Smooth muscle cell (in vitro differentiated cells): ENCODE measurements around the gene UGT1A10. TPM values are rescaled to one million over a fixed set of nuclear protein-coding genes. Genes with fewer than 3 reads are reported as not detected.

Experiments
- DNase-seq: peaks from one replicate; lab custom pipeline; 2025; ENCODE audit not compliant: unreplicated experiment; lab: John Stamatoyannopoulos, UW
- H2AFZ ChIP-seq: fragments of 200-600 bp; sonication (generic); 2 replicates; pipeline ENCODE4 v1.6.0; 2016; ENCODE audit warnings: antibody characterized with exemption, low read depth, mild to moderate bottlenecking
- H3F3A ChIP-seq: fragments of 200-600 bp; sonication (generic); 2 replicates; pipeline ENCODE4 v1.6.0; 2017; ENCODE audit warnings: antibody characterized with exemption, low read depth
- H3K27ac ChIP-seq: fragments of 200-600 bp; sonication (generic); 2 replicates; pipeline ENCODE4 v1.5.1; 2016; ENCODE audit warnings: low read depth, mild to moderate bottlenecking
- H3K27me3 ChIP-seq: fragments of 200-600 bp; sonication (generic); 2 replicates; pipeline ENCODE4 v1.6.1; 2016; ENCODE audit warnings: low read depth, mild to moderate bottlenecking
- H3K36me3 ChIP-seq: fragments of 200-600 bp; sonication (generic); 2 replicates; pipeline ENCODE4 v1.5.1; 2016; ENCODE audit warnings: low read depth
- H3K4me1 ChIP-seq: fragments of 200-600 bp; sonication (generic); 2 replicates; pipeline ENCODE4 v1.5.1; 2016; ENCODE audit warnings: low read depth
- H3K4me2 ChIP-seq: fragments of 200-600 bp; sonication (generic); 2 replicates; pipeline ENCODE4 v1.6.0; 2016; ENCODE audit warnings: mild to moderate bottlenecking
- H3K4me3 ChIP-seq: fragments of 200-600 bp; sonication (generic); 2 replicates; pipeline ENCODE4 v1.5.1; 2016; ENCODE audit warnings: mild to moderate bottlenecking
- H3K79me2 ChIP-seq: fragments of 200-600 bp; sonication (generic); 2 replicates; pipeline ENCODE4 v1.6.0; 2016; ENCODE audit warnings: low read depth, mild to moderate bottlenecking
- H3K9ac ChIP-seq: fragments of 200-600 bp; sonication (generic); 2 replicates; pipeline ENCODE4 v1.6.0; 2016; ENCODE audit warnings: low read depth
- H3K9me3 ChIP-seq: fragments of 200-600 bp; sonication (generic); replicated peaks from 2 replicates; pipeline ENCODE4 v1.5.1; 2016; ENCODE audit warnings: low read depth
- H4K20me1 ChIP-seq: fragments of 200-600 bp; sonication (generic); 2 replicates; pipeline ENCODE4 v1.6.0; 2016; ENCODE audit warnings: low read depth
- CTCF ChIP-seq: fragments of 200-600 bp; sonication (generic); IDR thresholded peaks from 2 replicates; pipeline ENCODE4 v1.5.1; 2017; ENCODE audit warnings: borderline replicate concordance, mild to moderate bottlenecking, antibody characterized with exemption; ENCODE audit not compliant: insufficient read depth, poor library complexity, severe bottlenecking
- WGBS: methylation state at CpG from one replicate; pipeline ENCODE4 v1.1.7; 2016; ENCODE audit warnings: low lambda C conversion rate; 5-methylcytosine and 5-hydroxymethylcytosine counted together
- polyA plus RNA-seq: library from polyadenylated mRNA; unstranded; fragments of >200 nt; fragmentation: Nextera tagmentation; extraction: Ambion mirVana; gene quantifications from 2 replicates; pipeline ENCODE4 v1.2.1, GENCODE V29; 2016
- total RNA-seq: library from RNA; depleted of rRNA; stranded (reverse); fragments of >200 nt; gene quantifications from 2 replicates; pipeline ENCODE4 v1.2.3, GENCODE V29; 2014

The UGT1A10 gene
- total and polyA plus RNA-seq, 2 experiments from 2014 or later: not detected

- 97% methylated on average over 6 of the region's 6 CpGs for WGBS
- no peak overlapping the region for H3K9ac ChIP-seq
- no peak for TF ChIP-seq CTCF
These were observed 139.2 kb downstream of the UGT1A10 start for GRCh38 chr2:233775414-233775813.

GRCh38 chr2:233778030-233778429 lies 141.8 kb downstream of the UGT1A10 start, which contains the start of gene MROH2A:
MROH2A (plus strand) TSS chr2:233778330; CDS start chr2:233779359, 1,029 bp downstream.
- Histone ChIP-seq H3K79me2 (no peaks in the 10 kb centered on the region), H3K36me3 (no peaks in the 10 kb centered on the region), H3K9me3 (no peaks in the 10 kb centered on the region), H3K27ac (no peak within 1 kb of the TSS), H3K27me3 (peaks cover 3% of the 10 kb centered on the region), H3K4me3 (no peak within 1 kb of the TSS), H2AFZ (no peak within 1 kb of the TSS), H3K9ac (no peak within 1 kb of the TSS), H3K4me1 (no peaks in the 10 kb centered on the region), H4K20me1 (no peaks in the 10 kb centered on the region), H3K4me2 (no peak within 1 kb of the TSS), H3F3A (no peaks in the 10 kb centered on the region)
- no peak for DNase-seq
- 97% methylated on average over 2 of the region's 2 CpGs for WGBS
- TF ChIP-seq CTCF: no peak

More at GRCh38 chr2:233775414-233775813, 139.2 kb downstream of the UGT1A10 start:
- no peaks in the 10 kb centered on the region for H4K20me1 ChIP-seq
- no peak overlapping the region for H3K4me2 ChIP-seq
- no peaks in the 10 kb centered on the region for H3K79me2 ChIP-seq
- DNase-seq: no peak
- no peak overlapping the region for H3K27ac ChIP-seq
- no peaks in the 10 kb centered on the region for H3K9me3 ChIP-seq
- H2AFZ ChIP-seq: no peak overlapping the region
- H3K4me1 ChIP-seq: no peaks in the 10 kb centered on the region
- no peak overlapping the region for H3K4me3 ChIP-seq
- no peaks in the 10 kb centered on the region for H3F3A ChIP-seq
- no peaks in the 10 kb centered on the region for H3K27me3 ChIP-seq
- H3K36me3 ChIP-seq: no peaks in the 10 kb centered on the region

GRCh38 chr2:233779722-233780121 lies 143.5 kb downstream of the UGT1A10 start:
- Histone ChIP-seq H3K4me2 (no peak overlapping the region), H3K9ac (no peak overlapping the region), H3K27ac (no peak overlapping the region), H4K20me1 (no peaks in the 10 kb centered on the region), H3K79me2 (no peaks in the 10 kb centered on the region), H3F3A (no peaks in the 10 kb centered on the region), H3K27me3 (peaks cover 3% of the 10 kb centered on the region), H3K36me3 (no peaks in the 10 kb centered on the region), H3K4me1 (no peaks in the 10 kb centered on the region), H3K4me3 (no peak overlapping the region), H2AFZ (no peak overlapping the region), H3K9me3 (no peaks in the 10 kb centered on the region)
- TF ChIP-seq CTCF: no peak
- 83% methylated on average over 4 of the region's 4 CpGs for WGBS
- DNase-seq: no peak

- H3K27me3 ChIP-seq: peaks cover 3% of the 10 kb centered on the region
- no peak for DNase-seq
- no peak overlapping the region for H3K27ac ChIP-seq
- H3K36me3 ChIP-seq: no peaks in the 10 kb centered on the region
- no peak for TF ChIP-seq CTCF
- no peaks in the 10 kb centered on the region for H3F3A ChIP-seq
- no peaks in the 10 kb centered on the region for H4K20me1 ChIP-seq
- H3K4me1 ChIP-seq: no peaks in the 10 kb centered on the region
- H2AFZ ChIP-seq: no peak overlapping the region
- 75% methylated on average over 4 of the region's 4 CpGs for whole genome bisulfite sequencing
- H3K9ac ChIP-seq: no peak overlapping the region
- no peak overlapping the region for H3K4me3 ChIP-seq
- no peaks in the 10 kb centered on the region for H3K79me2 ChIP-seq
- H3K9me3 ChIP-seq: no peaks in the 10 kb centered on the region
- H3K4me2 ChIP-seq: no peak overlapping the region
These were observed 144.5 kb downstream of the UGT1A10 start for GRCh38 chr2:233780771-233781170.
